GM12801 (cell line): ENCODE data around the gene PRKG1.

ENCODE experiments used
- TF ChIP-seq, protein P1 (sequence below): IDR thresholded peaks from one replicate; pipeline ENCODE4 v1.5.1; 2011; ENCODE audit warnings: control low read depth; ENCODE audit not compliant: insufficient read length; ENCODE audit errors: extremely low read depth

Gene PRKG1

DNA sequence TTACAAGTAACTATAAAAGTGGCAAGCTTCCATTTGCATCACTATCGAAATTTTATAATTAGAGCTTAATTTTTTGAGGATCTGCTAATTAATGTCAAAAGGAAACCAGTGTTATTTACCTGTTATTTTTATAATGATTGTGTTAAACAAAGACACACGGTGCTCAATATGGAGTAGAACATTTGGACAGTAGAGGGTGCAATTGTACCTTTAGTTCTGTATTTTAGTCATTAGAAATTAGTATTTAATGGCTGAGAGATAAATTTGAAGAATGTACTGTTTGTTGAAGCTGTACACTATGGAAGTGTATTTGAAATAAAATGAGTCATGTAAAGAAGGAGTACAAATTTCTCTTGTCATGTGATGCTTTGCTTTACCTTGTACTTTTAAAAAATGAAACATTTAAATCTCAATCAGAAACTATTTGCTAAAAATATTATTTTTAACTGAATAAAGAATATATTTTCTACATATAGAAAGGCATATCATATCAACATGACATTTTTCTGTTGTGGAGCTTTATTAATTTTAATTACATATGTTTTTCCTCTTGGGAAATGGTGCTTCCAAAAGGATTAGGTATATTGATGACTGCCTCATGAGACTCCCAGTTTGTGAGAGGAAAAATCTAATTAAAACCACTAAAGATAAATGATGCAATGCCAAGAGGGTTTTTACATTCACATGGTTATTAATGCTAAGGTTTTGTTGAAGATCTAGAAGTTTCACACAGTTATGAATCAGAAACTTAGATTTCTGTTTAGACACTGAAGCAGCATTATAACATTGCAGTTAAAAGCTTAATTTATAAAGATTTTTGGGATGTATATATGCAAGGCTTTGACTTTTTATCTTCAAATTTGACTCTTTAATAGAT lies 10.4 kb upstream of the PRKG1 start:
- TF ChIP-seq, protein P1, sequence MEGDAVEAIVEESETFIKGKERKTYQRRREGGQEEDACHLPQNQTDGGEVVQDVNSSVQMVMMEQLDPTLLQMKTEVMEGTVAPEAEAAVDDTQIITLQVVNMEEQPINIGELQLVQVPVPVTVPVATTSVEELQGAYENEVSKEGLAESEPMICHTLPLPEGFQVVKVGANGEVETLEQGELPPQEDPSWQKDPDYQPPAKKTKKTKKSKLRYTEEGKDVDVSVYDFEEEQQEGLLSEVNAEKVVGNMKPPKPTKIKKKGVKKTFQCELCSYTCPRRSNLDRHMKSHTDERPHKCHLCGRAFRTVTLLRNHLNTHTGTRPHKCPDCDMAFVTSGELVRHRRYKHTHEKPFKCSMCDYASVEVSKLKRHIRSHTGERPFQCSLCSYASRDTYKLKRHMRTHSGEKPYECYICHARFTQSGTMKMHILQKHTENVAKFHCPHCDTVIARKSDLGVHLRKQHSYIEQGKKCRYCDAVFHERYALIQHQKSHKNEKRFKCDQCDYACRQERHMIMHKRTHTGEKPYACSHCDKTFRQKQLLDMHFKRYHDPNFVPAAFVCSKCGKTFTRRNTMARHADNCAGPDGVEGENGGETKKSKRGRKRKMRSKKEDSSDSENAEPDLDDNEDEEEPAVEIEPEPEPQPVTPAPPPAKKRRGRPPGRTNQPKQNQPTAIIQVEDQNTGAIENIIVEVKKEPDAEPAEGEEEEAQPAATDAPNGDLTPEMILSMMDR = no peak

DNA sequence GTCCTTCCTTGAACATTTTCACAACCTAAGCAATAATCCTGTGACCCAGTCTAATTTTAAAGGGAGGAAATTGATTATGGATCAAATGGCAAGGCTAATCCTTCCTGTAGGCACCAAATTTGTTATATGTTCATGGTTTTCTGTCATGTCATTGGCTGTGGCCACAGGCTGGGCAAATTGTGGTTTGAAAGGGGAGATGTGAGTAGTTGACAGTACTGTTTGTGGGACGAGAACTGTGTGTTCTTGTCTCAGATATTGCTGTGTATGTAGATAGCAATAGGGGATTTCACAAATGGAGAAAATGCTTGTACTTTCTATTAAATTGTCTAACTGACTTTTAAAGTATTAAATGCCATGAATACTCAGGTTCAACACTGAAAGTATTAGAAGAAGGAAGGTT lies 8.1 kb upstream of the PRKG1 start:
- TF ChIP-seq, protein P1 = no peak

DNA sequence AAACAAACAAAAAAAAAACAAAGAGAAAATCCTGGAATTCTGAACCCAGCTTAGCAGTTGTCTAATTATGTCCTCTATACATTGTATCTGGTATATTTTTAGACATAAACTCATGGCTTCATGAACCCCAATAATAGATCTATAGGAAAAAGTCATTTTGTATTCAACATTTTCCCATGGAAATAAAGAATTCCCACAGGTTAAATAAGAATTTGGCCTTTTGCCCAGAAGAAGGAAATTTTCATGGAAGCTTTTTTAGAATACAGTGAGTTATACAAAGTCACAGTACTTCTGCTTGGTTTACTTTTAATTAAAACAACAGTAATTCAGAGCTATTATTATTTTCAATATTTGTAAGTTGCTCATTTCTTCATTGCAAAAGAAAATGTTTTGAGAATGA lies 2.1 kb upstream of the PRKG1 start:
- TF ChIP-seq, protein P1 = no peak

DNA sequence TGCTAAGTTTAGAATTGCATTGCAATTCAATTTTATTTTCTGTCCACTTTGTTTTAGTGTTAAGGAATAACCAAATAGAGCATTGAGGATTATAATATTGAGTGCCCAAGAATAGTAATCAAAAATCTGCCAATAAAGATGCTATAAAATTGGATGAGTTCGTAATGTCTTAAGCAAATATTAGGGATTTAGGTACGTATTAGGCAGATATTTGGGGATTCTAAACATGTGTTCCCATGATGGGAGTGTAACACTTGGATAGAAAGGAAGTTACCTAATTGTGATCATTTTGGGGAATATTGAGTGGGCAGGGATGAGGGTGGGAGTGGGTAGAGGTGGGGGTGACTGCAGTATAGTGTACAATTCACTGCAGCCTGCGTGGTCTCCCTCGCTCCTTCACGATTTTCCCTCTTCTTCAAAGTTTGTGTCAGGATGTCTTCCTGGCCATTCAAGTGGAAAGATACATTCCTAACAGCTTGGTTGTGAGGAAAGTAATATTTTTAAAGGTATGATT lies 1.3 kb upstream of the PRKG1 start:
- TF ChIP-seq, protein P1 = no peak

DNA sequence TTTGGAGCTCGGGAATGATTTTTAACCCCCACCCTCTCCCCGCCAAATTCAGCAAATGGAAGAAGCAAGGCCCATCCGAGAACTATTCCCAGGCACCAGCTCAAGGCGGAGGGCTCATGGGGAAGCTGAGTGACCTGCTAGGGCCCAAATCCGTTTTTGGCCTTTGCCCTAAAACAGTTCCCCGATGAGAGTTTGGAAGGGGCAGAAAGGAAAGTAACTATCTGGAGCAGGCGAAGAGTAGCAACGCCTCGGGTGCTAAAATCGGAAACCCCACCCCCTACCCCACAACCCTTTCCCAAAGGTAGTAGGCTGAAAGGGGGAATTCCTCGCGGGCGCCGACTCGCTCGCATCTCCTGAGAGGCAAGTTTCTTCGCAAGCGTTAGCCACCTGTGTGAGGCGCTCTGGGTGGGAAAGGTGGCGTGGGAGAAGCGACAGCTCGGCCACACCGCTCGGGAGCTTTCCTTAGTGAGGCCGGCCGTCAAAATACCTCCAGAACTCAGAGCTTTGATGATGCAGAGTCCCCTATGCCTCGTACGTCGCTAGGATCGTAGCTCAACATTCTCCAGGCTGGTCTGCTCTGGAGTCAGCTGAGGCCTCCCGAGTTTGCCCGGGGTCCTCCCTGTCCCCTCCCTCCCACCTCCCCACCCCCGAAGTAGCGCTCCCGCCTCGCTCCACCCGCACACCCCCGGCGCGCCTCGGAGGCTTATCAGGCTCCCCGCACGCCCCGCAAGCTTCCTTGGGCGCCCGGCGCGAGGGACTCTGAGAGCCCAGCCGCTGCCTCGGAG lies 642 bp upstream of the PRKG1 start:
- TF ChIP-seq, protein P1 = no peak

DNA sequence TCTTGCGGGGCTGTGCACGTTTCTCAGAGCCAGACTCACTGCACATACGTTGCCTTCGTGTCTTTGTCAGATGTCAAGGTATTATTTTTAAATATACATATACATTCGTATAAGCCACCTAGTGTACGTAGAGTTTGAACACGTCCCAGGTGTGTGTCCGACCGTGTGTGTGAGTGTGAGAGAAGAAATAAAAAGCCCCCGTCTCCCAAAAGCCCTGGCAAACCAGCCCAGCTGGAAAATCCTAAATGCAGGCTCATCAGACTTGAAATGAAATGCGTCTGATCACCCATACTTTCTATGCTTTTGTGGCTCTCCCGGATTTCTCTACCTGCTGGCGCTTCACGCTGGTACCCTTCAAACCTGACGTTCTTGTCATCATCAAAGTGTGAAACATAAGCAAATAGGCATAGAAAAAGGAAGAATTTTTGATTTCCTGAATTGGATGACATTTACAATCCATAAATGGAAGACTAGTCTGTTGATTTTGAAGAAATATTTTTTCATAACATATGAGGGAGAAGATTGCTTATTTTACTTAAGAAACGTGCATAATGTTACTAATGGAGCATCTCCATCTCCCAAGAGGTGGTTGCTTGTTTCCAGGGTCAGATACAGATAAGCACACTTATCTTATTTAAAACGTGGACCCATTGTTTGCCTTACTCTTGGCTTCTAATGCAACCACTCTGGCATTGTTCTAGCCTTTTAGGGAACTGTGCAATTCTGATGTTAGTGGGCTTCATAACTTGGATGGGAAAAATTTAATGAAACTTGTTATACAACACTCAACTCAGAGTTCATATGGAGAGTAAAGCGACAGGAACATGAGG lies 971 bp downstream of the PRKG1 start:
- TF ChIP-seq, protein P1 = no peak

DNA sequence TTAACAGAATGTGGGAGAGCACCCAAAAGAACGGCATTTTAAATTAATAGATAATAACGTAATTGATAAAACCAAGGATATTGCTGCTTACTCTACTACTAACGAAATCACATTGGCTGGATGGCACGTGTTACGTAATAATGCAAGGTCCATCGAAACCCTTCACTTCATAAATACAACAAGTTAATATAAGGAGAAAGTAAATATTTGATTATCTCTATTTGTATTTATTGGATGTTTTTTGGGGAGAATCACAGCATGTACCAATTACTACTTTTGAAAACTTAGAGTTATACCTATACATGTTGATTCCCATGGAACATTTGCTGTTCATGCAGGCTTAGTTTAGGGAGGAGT lies 1.6 kb downstream of the PRKG1 start:
- TF ChIP-seq, protein P1 = no peak
